H9 (cell line): ENCODE data around the gene TLK2. TPM values are rescaled to one million over a fixed set of nuclear protein-coding genes. Genes with fewer than 3 reads are reported as not detected.
"Not testable (repeated sequence)": the region's sequence is repeated elsewhere in the genome, so short reads cannot be mapped to it uniquely, and the experiment has no call there.

ENCODE experiments used
- DNase-seq: peaks from one replicate; pipeline ENCODE4 v3.0.0-alpha.2; 2017
- H2AFZ ChIP-seq: one replicate; pipeline ENCODE4 v1.6.1; 2013; ENCODE audit warnings: mild to moderate bottlenecking, low read length, control low read depth, moderate library complexity
- H2AK5ac ChIP-seq: 2 replicates; pipeline ENCODE4 v1.6.1; 2013; ENCODE audit warnings: low read length, control low read depth, mixed read lengths; ENCODE audit not compliant: insufficient read length
- H2BK120ac ChIP-seq: one replicate; pipeline ENCODE4 v1.6.1; 2013; ENCODE audit warnings: low read depth, mild to moderate bottlenecking, low read length, control low read depth, inconsistent platforms; ENCODE audit not compliant: poor library complexity, severe bottlenecking
- H2BK12ac ChIP-seq: 2 replicates; pipeline ENCODE4 v1.6.1; 2013; ENCODE audit warnings: low read length, control low read depth, mixed read lengths, low read depth; ENCODE audit not compliant: insufficient read length
- H2BK15ac ChIP-seq: 2 replicates; pipeline ENCODE4 v1.6.1; 2013; ENCODE audit warnings: low read depth, low read length, control low read depth
- H2BK20ac ChIP-seq: one replicate; pipeline ENCODE4 v1.6.1; 2013; ENCODE audit warnings: low read depth, mild to moderate bottlenecking, low read length, control low read depth, inconsistent platforms; ENCODE audit not compliant: poor library complexity, severe bottlenecking
- H2BK5ac ChIP-seq: 2 replicates; pipeline ENCODE4 v1.6.1; 2013; ENCODE audit warnings: low read length, control low read depth, mixed read lengths; ENCODE audit not compliant: insufficient read length
- H3K14ac ChIP-seq: 2 replicates; pipeline ENCODE4 v1.6.1; 2013; ENCODE audit warnings: low read length, control low read depth; ENCODE audit not compliant: insufficient read depth
- H3K18ac ChIP-seq: 2 replicates; pipeline ENCODE4 v1.6.1; 2013; ENCODE audit warnings: low read depth, mild to moderate bottlenecking, mixed read lengths, low read length, control low read depth; ENCODE audit not compliant: insufficient read length
- H3K23ac ChIP-seq: 2 replicates; pipeline ENCODE4 v1.6.1; 2013; ENCODE audit warnings: low read length, control low read depth, mixed read lengths, low read depth; ENCODE audit not compliant: insufficient read length
- H3K23me2 ChIP-seq: 2 replicates; pipeline ENCODE4 v1.6.1; 2013; ENCODE audit warnings: low read depth, mild to moderate bottlenecking, mixed read lengths, low read length, control low read depth; ENCODE audit not compliant: insufficient read length, poor library complexity, severe bottlenecking
- H3K27ac ChIP-seq: 2 replicates; pipeline ENCODE4 v1.5.1; 2013; ENCODE audit warnings: low read length, control low read depth, mixed read lengths, low read depth; ENCODE audit not compliant: insufficient read length
- H3K27me3 ChIP-seq: 2 replicates; pipeline ENCODE4 v1.6.1; 2013; ENCODE audit warnings: low read length, control low read depth, inconsistent platforms; ENCODE audit not compliant: insufficient read depth
- H3K4ac ChIP-seq: 2 replicates; pipeline ENCODE4 v1.6.1; 2013; ENCODE audit warnings: low read depth, mild to moderate bottlenecking, control low read depth, inconsistent platforms, low read length, moderate library complexity
- H3K4me1 ChIP-seq: 2 replicates; pipeline ENCODE4 v1.6.1; 2013; ENCODE audit warnings: low read length, control low read depth, inconsistent platforms; ENCODE audit not compliant: insufficient read depth
- H3K4me2 ChIP-seq: 2 replicates; pipeline ENCODE4 v1.6.1; 2013; ENCODE audit warnings: low read length, control low read depth, mixed read lengths; ENCODE audit not compliant: insufficient read length, insufficient read depth
- H3K56ac ChIP-seq: 2 replicates; pipeline ENCODE4 v1.6.1; 2013; ENCODE audit warnings: low read depth, mild to moderate bottlenecking, mixed read lengths, low read length, control low read depth; ENCODE audit not compliant: insufficient read length
- H3K79me1 ChIP-seq: 2 replicates; pipeline ENCODE4 v1.6.1; 2013; ENCODE audit warnings: low read depth, mild to moderate bottlenecking, moderate library complexity, low read length, control low read depth, inconsistent platforms; ENCODE audit not compliant: insufficient read depth, poor library complexity, severe bottlenecking
- H3K79me2 ChIP-seq: 2 replicates; pipeline ENCODE4 v1.6.1; 2013; ENCODE audit warnings: low read length, control low read depth, inconsistent platforms; ENCODE audit not compliant: insufficient read depth
- H3K9ac ChIP-seq: 2 replicates; pipeline ENCODE4 v1.6.1; 2013; ENCODE audit warnings: low read length, control low read depth, mixed read lengths; ENCODE audit not compliant: insufficient read length; ENCODE audit errors: extremely low read depth
- H3K9me3 ChIP-seq: one replicate; pipeline ENCODE4 v1.6.1; 2013; ENCODE audit warnings: low read depth, low read length, inconsistent platforms; ENCODE audit not compliant: control insufficient read depth
- H3T11ph ChIP-seq: one replicate; pipeline ENCODE4 v1.6.1; 2013; ENCODE audit warnings: mild to moderate bottlenecking, low read length, control low read depth, inconsistent platforms
- H4K20me1 ChIP-seq: one replicate; pipeline ENCODE4 v1.6.1; 2013; ENCODE audit not compliant: control insufficient read depth, insufficient read length, insufficient read depth
- H4K5ac ChIP-seq: 2 replicates; pipeline ENCODE4 v1.6.1; 2013; ENCODE audit warnings: low read depth, mild to moderate bottlenecking, mixed read lengths, low read length, control low read depth; ENCODE audit not compliant: insufficient read length
- H4K8ac ChIP-seq: replicated peaks from 2 replicates; pipeline ENCODE4 v1.6.1; 2013; ENCODE audit warnings: low read length, control low read depth, mixed read lengths, low read depth; ENCODE audit not compliant: insufficient read length
- H4K91ac ChIP-seq: 2 replicates; pipeline ENCODE4 v1.6.1; 2013; ENCODE audit warnings: low read depth, mild to moderate bottlenecking, moderate library complexity, mixed read lengths, low read length, control low read depth; ENCODE audit not compliant: insufficient read length
- H3K27ac Mint-ChIP-seq, 3 experiments: 2 replicates in 2 of 3; 3 replicates in 1 of 3; pipeline ENCODE4 v1.8.0; 2020 to 2021; ENCODE audit warnings: mixed read lengths in 3 of 3, mild to moderate bottlenecking in 1 of 3, moderate library complexity in 1 of 3
- H3K27me3 Mint-ChIP-seq: 2 replicates; pipeline ENCODE4 v1.8.0; 2021; ENCODE audit warnings: low read depth, mild to moderate bottlenecking, moderate library complexity, mixed read lengths
- H3K36me3 Mint-ChIP-seq, 3 experiments: 2 replicates in 2 of 3; 3 replicates in 1 of 3; pipeline ENCODE4 v1.8.0; 2020 to 2021; ENCODE audit warnings: low read depth in 3 of 3, mixed read lengths in 3 of 3; ENCODE audit not compliant: insufficient read depth in 1 of 3
- H3K4me1 Mint-ChIP-seq, 2 experiments: 2 replicates each; pipeline ENCODE4 v1.8.0; 2020; ENCODE audit warnings: mixed read lengths in 2 of 2
- H3K4me3 Mint-ChIP-seq, 2 experiments: 2 replicates in 1 of 2; 3 replicates in 1 of 2; pipeline ENCODE4 v1.8.0; 2020 to 2021; ENCODE audit warnings: mild to moderate bottlenecking in 2 of 2, mixed read lengths in 2 of 2, moderate library complexity in 1 of 2
- H3K9me3 Mint-ChIP-seq, 2 experiments: 2 replicates in 1 of 2; 3 replicates in 1 of 2; pipeline ENCODE4 v1.8.0; 2020; ENCODE audit warnings: mild to moderate bottlenecking in 2 of 2, mixed read lengths in 2 of 2, moderate library complexity in 1 of 2
- WGBS: extraction: QIAGEN DNeasy Blood & Tissue Kit; methylation state at CpG from one replicate; pipeline ENCODE4 v1.1.7; 2013; ENCODE audit warnings: missing lambda C conversion rate, low lambda C conversion rate, mixed read lengths; ENCODE audit not compliant: insufficient read length; ENCODE audit errors: extremely low coverage; 5-methylcytosine and 5-hydroxymethylcytosine counted together
- total RNA-seq: library from RNA; stranded (reverse); gene quantifications from 2 replicates; pipeline ENCODE4 v1.2.1, GENCODE V29; 2021

TLK2 gene
- total RNA-seq, 1 experiment from 2014 or later = 63.7 TPM

GRCh38 chr17:62470666-62471379 is 7.8 kb upstream of the TLK2 start:
- H2BK15ac ChIP-seq, H2BK20ac ChIP-seq, H3K14ac ChIP-seq, H3K27ac ChIP-seq, H4K20me1 ChIP-seq, H2BK5ac ChIP-seq, H3K27me3 Mint-ChIP-seq, H2BK120ac ChIP-seq, H3K9ac ChIP-seq, H3K9me3 Mint-ChIP-seq, H2BK12ac ChIP-seq, H3K4ac ChIP-seq, H3K79me2 ChIP-seq, H3K23me2 ChIP-seq, H2AFZ ChIP-seq, H4K91ac ChIP-seq, H4K8ac ChIP-seq, H3K36me3 Mint-ChIP-seq, H2AK5ac ChIP-seq, H4K5ac ChIP-seq, H3K23ac ChIP-seq, H3K9me3 ChIP-seq, H3K18ac ChIP-seq, H3K4me3 Mint-ChIP-seq, H3K27ac Mint-ChIP-seq, H3T11ph ChIP-seq, H3K27me3 ChIP-seq, H3K4me2 ChIP-seq, H3K56ac ChIP-seq, H3K79me1 ChIP-seq, H3K4me1 ChIP-seq: not testable (repeated sequence)
- DNase-seq = peak; percentile 48
- peaks cover 15 to 17% of the 10 kb centered on the region in 2 experiments for H3K4me1 Mint-ChIP-seq
- WGBS = no CpG with 5 or more reads among the region's 8 CpGs

- not testable (repeated sequence) for H2AFZ ChIP-seq, H3K23me2 ChIP-seq, H3K4me3 Mint-ChIP-seq, H3K56ac ChIP-seq, H4K5ac ChIP-seq, H3K36me3 Mint-ChIP-seq, H4K91ac ChIP-seq, H3K4me1 ChIP-seq, H2AK5ac ChIP-seq, H3K4me2 ChIP-seq, H3K27ac ChIP-seq, H3K18ac ChIP-seq, H3K9ac ChIP-seq, H2BK120ac ChIP-seq, H3K9me3 ChIP-seq, H2BK12ac ChIP-seq, H3K23ac ChIP-seq, H4K8ac ChIP-seq, H3T11ph ChIP-seq, H3K9me3 Mint-ChIP-seq, H3K14ac ChIP-seq, H2BK20ac ChIP-seq, H3K27me3 ChIP-seq, DNase-seq, H2BK5ac ChIP-seq, H3K4ac ChIP-seq, H3K27me3 Mint-ChIP-seq, H4K20me1 ChIP-seq, H3K79me1 ChIP-seq, H2BK15ac ChIP-seq, H3K79me2 ChIP-seq
- peaks cover 15 to 17% of the 10 kb centered on the region in 2 experiments for H3K4me1 Mint-ChIP-seq
- WGBS = no CpG with 5 or more reads among the region's 9 CpGs
- H3K27ac Mint-ChIP-seq = peak overlapping the region in 2 of 3 experiments; percentile 59 to 65; a peak in 1 of 7 replicates
Observed at GRCh38 chr17:62471380-62471880, 7.2 kb upstream of the TLK2 start.
